ENCODE measurements around the gene FAT4. TPM values are rescaled to one million over a fixed set of nuclear protein-coding genes. Genes with fewer than 3 reads are reported as not detected.

Gene FAT4
- total and polyA plus RNA-seq, 5 donors, result 2.8 to 18.7 (median 13.2) TPM

DNA sequence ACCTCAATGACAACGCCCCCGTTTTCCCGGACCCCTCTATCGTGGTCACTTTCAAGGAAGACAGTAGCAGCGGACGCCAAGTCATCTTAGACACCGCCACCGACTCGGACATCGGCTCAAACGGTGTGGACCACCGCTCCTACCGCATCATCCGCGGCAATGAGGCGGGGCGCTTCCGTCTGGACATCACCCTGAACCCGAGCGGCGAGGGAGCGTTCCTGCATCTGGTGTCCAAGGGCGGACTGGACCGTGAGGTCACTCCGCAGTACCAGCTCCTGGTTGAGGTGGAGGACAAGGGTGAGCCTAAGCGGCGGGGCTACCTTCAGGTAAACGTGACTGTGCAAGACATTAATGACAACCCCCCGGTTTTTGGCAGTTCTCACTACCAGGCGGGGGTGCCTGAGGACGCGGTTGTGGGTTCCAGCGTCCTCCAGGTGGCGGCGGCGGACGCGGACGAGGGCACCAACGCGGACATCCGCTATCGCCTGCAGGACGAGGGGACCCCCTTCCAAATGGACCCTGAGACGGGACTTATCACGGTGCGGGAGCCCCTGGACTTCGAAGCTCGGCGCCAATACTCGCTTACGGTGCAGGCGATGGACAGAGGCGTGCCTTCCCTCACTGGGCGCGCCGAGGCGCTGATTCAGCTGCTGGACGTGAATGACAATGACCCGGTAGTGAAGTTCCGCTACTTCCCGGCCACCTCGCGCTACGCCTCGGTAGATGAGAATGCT, 2.2 kb downstream of the FAT4 start:
- WGBS, result under 1% methylated on average over 66 of the region's 66 CpGs
- H3K27me3 ChIP-seq (ENCODE audit: control insufficient read depth, insufficient read depth), result no peaks in the 10 kb centered on the region
- peaks cover 6% of the 10 kb centered on the region for H3K4me1 ChIP-seq (ENCODE audit: control insufficient read depth, insufficient read depth, low read length)
- H3K4me3 ChIP-seq (ENCODE audit: low read length), result peak overlapping the region; percentile 81
- H3K27ac ChIP-seq (ENCODE audit: low read length), result peak overlapping the region; percentile 26
- no peaks in the 10 kb centered on the region for H3K9me3 ChIP-seq (ENCODE audit: control insufficient read depth, low read length)
- DNase-seq (peak; percentile 65 to 79 (median 76)), ATAC-seq (peak in 1 of 2 donors; percentile 38)
- intact Hi-C loops (cut with DNase I), result loop anchor here in 2 of 4 donors (5.0 to 10.0 kb wide), 2 partner anchors 425 to 1288 kb away; no protein-coding TSS in a partner anchor

DNA sequence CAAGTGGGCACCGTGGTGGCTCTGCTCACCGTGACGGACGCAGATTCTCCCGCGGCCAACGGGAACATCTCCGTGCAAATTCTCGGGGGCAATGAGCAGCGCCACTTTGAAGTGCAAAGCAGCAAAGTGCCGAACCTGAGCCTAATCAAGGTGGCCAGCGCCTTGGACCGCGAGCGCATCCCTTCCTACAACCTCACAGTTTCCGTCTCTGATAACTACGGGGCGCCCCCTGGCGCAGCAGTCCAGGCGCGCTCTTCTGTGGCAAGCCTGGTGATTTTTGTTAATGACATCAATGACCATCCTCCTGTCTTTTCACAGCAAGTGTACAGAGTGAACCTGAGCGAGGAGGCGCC, 2.7 kb downstream of the FAT4 start:
- peak overlapping the region; percentile 26 for H3K27ac ChIP-seq (ENCODE audit: low read length)
- peak overlapping the region; percentile 81 for H3K4me3 ChIP-seq (ENCODE audit: low read length)

DNA sequence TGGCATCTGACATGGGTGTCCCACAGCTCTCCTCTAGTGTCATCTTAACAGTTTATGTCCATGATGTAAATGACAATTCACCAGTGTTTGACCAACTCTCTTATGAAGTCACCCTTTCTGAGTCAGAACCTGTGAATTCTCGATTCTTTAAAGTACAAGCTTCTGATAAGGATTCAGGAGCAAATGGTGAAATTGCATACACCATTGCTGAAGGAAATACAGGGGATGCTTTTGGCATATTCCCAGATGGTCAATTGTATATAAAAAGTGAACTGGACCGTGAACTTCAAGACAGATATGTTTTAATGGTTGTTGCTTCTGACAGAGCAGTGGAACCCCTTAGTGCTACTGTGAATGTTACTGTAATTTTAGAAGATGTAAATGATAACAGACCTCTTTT, 4.6 kb downstream of the FAT4 start:
- 65% methylated on average over 2 of the region's 2 CpGs for WGBS
- H3K9me3 ChIP-seq (ENCODE audit: control insufficient read depth, low read length), result no peaks in the 10 kb centered on the region
- H3K27ac ChIP-seq (ENCODE audit: low read length), result no peak overlapping the region
- H3K4me1 ChIP-seq (ENCODE audit: control insufficient read depth, insufficient read depth, low read length), result peaks cover 6% of the 10 kb centered on the region
- intact Hi-C loops (cut with DNase I), result loop anchor here in 2 of 4 donors (5.0 to 10.0 kb wide), 2 partner anchors 423 to 1285 kb away; no protein-coding TSS in a partner anchor
- DNase-seq, result no peak
- H3K4me3 ChIP-seq (ENCODE audit: low read length), result no peak overlapping the region
- no peak for ATAC-seq
- no peaks in the 10 kb centered on the region for H3K27me3 ChIP-seq (ENCODE audit: control insufficient read depth, insufficient read depth)

More for the DNA sequence above, 2.7 kb downstream of the FAT4 start:
- Histone ChIP-seq H3K27me3 (ENCODE audit: control insufficient read depth, insufficient read depth) (no peaks in the 10 kb centered on the region), H3K4me1 (ENCODE audit: control insufficient read depth, insufficient read depth, low read length) (peaks cover 6% of the 10 kb centered on the region), H3K9me3 (ENCODE audit: control insufficient read depth, low read length) (no peaks in the 10 kb centered on the region)
- WGBS, result 2% methylated on average over 23 of the region's 23 CpGs
- peak in 1 of 2 donors; percentile 22 for ATAC-seq
- peak; percentile 69 to 88 (median 73) for DNase-seq
- intact Hi-C loops (cut with DNase I), result loop anchor here in 2 of 4 donors (5.0 to 10.0 kb wide), 2 partner anchors 425 to 1287 kb away; no protein-coding TSS in a partner anchor

DNA sequence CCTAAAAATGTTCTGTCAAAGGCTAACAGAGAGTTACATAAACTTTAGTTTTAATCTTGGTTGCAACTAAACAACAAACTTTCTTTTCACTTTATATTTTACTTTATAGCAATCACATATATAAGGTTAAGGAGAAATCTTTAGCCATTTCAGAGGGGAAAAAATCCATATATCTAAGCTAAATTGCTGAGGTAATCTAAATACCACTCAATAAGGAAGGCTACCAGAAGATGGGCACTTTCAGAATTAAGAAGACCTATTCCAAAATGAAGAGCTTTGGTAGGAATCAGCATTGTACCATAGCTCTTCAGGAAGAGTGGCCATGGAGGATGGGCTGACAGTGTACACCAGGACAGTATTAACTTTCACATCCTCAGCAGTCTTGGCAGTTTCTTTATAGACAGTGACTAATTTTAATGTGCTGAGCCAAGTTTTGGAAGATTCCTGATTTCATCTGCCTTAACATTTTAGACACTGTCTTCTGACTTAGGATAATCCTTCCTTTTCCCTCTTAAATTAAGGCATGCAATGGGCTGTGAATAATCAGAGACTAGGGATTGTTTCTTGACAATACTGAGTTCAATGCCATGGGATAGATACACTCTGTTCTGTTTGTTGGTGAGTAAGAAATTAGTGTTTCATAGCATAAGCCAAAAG, 7.1 kb downstream of the FAT4 start:
- ATAC-seq (peak; percentile 22 to 40), DNase-seq (no peak)
- no peaks in the 10 kb centered on the region for H3K9me3 ChIP-seq (ENCODE audit: control insufficient read depth, low read length)
- H3K4me3 ChIP-seq (ENCODE audit: low read length), result peak overlapping the region; percentile 48
- H3K27ac ChIP-seq (ENCODE audit: low read length), result no peak overlapping the region
- H3K27me3 ChIP-seq (ENCODE audit: control insufficient read depth, insufficient read depth), result no peaks in the 10 kb centered on the region
- peaks cover 7% of the 10 kb centered on the region for H3K4me1 ChIP-seq (ENCODE audit: control insufficient read depth, insufficient read depth, low read length)
- intact Hi-C loops (cut with DNase I), result no loop called here

DNA sequence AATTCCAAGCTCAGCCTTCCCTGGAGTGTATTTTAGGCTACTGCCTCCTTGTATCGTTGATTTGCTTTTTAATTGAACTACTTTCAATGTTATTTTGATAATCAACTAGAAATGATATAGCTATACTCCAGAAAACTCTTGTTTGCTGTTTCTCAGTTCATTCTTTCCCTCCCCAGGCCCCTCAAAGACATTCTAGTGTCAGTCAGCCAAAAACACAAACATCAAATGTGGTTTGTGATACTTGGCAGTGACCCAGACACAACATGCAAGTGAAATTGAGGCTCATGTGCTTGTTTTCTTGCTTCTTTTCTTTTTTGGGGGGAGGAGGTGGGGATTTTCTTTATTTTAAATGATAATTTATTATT, 7.6 kb downstream of the FAT4 start:
- ATAC-seq, result peak in 1 of 2 donors; percentile 5
- no peaks in the 10 kb centered on the region for H3K27me3 ChIP-seq (ENCODE audit: control insufficient read depth, insufficient read depth)
- H3K27ac ChIP-seq (ENCODE audit: low read length), result no peak overlapping the region
- intact Hi-C loops (cut with DNase I), result no loop called here
- H3K4me3 ChIP-seq (ENCODE audit: low read length), result peak overlapping the region; percentile 48
- no peak for DNase-seq
- H3K4me1 ChIP-seq (ENCODE audit: control insufficient read depth, insufficient read depth, low read length), result peaks cover 7% of the 10 kb centered on the region
- 14% methylated on average over 1 of the region's 1 CpG for WGBS
- H3K9me3 ChIP-seq (ENCODE audit: control insufficient read depth, low read length), result no peaks in the 10 kb centered on the region

DNA sequence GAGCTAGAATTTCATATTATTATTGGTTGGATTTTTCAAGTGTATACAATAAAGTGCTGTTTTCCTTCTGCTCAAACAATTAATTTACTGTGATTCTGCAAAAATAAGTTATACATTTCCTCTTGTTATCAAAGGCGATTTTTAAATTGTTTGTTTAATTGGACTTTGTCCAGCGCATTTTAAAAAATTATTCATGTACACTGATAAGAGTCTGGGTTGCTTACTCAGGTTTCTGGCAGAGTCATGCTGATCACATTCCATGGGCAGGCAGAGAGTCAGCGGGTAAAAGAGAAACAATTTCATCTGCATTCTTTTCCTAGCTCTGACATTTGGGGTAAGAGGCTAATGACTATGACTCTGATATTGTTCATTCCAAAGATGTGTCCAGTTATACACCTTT, 8.9 kb downstream of the FAT4 start:
- Histone ChIP-seq H3K27me3 (ENCODE audit: control insufficient read depth, insufficient read depth) (no peaks in the 10 kb centered on the region), H3K27ac (ENCODE audit: low read length) (no peak overlapping the region), H3K4me3 (ENCODE audit: low read length) (peak overlapping the region; percentile 33), H3K4me1 (ENCODE audit: control insufficient read depth, insufficient read depth, low read length) (peaks cover 3% of the 10 kb centered on the region), H3K9me3 (ENCODE audit: control insufficient read depth, low read length) (no peaks in the 10 kb centered on the region)
- intact Hi-C loops (cut with DNase I), result no loop called here
- ATAC-seq (peak; percentile 81 to 83), DNase-seq (peak in 1 of 3 donors; percentile 15)
- 20% methylated on average over 3 of the region's 3 CpGs for WGBS

DNA sequence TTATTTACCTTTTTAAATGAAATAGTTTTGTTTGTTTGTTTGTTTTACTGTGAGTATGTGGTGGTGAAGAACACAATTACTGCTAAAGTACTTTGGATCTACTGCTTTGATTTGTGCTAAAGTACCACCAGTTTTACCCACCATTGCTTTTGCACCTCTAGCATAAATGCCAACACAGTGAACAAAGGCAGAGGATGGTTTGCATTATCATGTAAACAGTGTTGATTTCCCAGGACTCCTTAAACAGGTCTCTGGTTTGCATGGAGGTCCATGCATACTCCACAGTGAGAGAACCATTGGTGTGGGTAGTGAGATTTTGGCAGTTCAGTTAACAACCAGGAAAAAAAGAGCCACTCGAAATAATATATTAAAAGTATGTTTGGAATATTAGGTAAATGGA, 11.0 kb downstream of the FAT4 start:
- peaks cover 3% of the 10 kb centered on the region for H3K4me1 ChIP-seq (ENCODE audit: control insufficient read depth, insufficient read depth, low read length)
- no peaks in the 10 kb centered on the region for H3K27me3 ChIP-seq (ENCODE audit: control insufficient read depth, insufficient read depth)
- no peak overlapping the region for H3K27ac ChIP-seq (ENCODE audit: low read length)
- H3K9me3 ChIP-seq (ENCODE audit: control insufficient read depth, low read length), result no peaks in the 10 kb centered on the region
- intact Hi-C loops (cut with DNase I), result no loop called here
- DNase-seq (no peak), ATAC-seq (no peak)
- 91% methylated on average over 1 of the region's 1 CpG for WGBS
- H3K4me3 ChIP-seq (ENCODE audit: low read length), result no peak overlapping the region

DNA sequence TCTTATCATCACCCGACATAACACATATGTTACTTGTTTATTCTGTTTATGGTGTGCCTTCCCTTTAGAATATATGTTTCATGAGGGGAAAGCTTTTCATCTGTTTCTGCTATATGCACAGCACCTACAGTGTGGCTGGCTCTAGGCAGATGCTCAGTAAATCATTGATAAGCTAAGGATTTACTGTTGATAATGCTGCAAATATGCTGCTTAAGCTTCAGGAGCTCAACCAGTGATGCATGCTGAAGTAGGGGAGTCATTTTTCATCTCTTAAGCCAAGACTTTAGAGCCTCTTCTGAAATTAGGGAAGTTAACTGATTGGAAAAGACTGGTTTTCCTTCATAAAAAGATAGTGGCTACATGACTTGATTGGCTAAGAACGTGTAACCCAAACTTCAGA, 16.4 kb downstream of the FAT4 start:
- H3K4me1 ChIP-seq (ENCODE audit: control insufficient read depth, insufficient read depth, low read length), result peaks cover 2% of the 10 kb centered on the region
- WGBS, result 88% methylated on average over 2 of the region's 2 CpGs
- H3K4me3 ChIP-seq (ENCODE audit: low read length), result no peak overlapping the region
- DNase-seq (no peak), ATAC-seq (no peak)
- H3K27ac ChIP-seq (ENCODE audit: low read length), result no peak overlapping the region
- intact Hi-C loops (cut with DNase I), result no loop called here
- H3K27me3 ChIP-seq (ENCODE audit: control insufficient read depth, insufficient read depth), result no peaks in the 10 kb centered on the region
- H3K9me3 ChIP-seq (ENCODE audit: control insufficient read depth, low read length), result no peaks in the 10 kb centered on the region

DNA sequence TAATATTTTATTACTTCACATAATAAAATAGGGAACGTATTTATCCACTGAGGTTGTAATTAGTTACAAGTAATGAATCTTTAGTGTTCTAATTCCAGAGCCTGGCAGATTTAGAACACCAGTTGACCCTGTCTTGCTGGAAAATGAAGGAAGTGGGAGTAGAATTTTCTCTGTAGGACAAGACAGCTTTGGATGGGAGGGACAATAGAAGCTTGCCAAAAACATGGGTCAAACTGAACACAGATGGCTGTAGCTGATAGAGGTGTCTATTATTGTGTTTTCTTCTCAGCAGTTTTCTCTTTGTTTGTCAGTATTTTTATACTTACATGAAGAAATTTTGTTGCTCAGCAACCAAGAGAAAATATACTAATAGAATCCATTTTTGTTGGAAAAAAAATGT, 20.2 kb downstream of the FAT4 start:
- 39% methylated on average over 1 of the region's 1 CpG for WGBS
- peak in 1 of 2 donors; percentile 54 for ATAC-seq
- DNase-seq, result no peak
- Histone ChIP-seq H3K27ac (ENCODE audit: low read length) (no peak overlapping the region), H3K9me3 (ENCODE audit: control insufficient read depth, low read length) (no peaks in the 10 kb centered on the region), H3K4me1 (ENCODE audit: control insufficient read depth, insufficient read depth, low read length) (peaks cover 2% of the 10 kb centered on the region), H3K27me3 (ENCODE audit: control insufficient read depth, insufficient read depth) (no peaks in the 10 kb centered on the region), H3K4me3 (ENCODE audit: low read length) (no peak overlapping the region)
- intact Hi-C loops (cut with DNase I), result no loop called here

DNA sequence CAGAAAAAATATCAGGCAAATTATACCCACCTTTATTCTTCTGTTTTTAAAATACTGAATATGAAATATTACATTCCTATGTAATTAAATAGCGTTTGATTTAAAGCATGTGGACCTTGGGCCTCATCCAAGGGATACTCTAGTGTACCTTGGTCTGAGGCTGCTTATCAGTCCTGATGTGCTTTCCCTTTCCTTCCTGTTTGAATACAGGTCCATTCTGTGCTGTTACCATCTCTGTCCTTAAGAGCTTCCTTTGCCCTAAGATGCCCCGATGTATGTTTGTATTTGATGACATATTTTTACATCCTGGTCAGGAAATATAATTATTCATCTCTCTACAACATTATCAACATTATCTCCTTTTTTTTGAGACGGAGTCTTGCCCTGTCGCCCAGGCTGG, 24.1 kb downstream of the FAT4 start:
- DNase-seq (no peak), ATAC-seq (peak in 1 of 2 donors; percentile 41)
- Histone ChIP-seq H3K27me3 (ENCODE audit: control insufficient read depth, insufficient read depth) (no peaks in the 10 kb centered on the region), H3K27ac (ENCODE audit: low read length) (no peak overlapping the region), H3K9me3 (ENCODE audit: control insufficient read depth, low read length) (no peaks in the 10 kb centered on the region), H3K4me1 (ENCODE audit: control insufficient read depth, insufficient read depth, low read length) (peaks cover 2% of the 10 kb centered on the region), H3K4me3 (ENCODE audit: low read length) (no peak overlapping the region)
- WGBS, result 55% methylated on average over 4 of the region's 4 CpGs
- intact Hi-C loops (cut with DNase I), result no loop called here

DNA sequence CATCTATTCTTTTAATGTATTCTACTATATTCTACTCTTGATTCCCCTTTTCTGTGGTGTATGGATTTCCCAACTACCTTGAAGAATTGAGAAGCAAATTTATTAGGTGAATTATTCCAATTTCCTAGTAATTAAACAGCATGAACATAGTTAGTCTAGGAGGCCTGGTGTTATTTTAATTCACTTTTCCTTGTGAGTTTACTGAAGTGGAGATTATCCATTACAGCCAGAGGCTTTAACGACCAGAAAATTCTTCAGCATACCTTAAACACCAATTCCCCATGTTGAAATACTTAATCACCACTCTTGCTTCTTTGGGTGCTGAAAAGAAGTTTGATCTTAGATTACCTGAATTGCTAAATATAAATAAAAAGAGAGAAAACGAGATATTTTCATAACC, 29.4 kb downstream of the FAT4 start:
- 93% methylated on average over 2 of the region's 2 CpGs for WGBS
- no peaks in the 10 kb centered on the region for H3K27me3 ChIP-seq (ENCODE audit: control insufficient read depth, insufficient read depth)
- no peak overlapping the region for H3K4me3 ChIP-seq (ENCODE audit: low read length)
- H3K9me3 ChIP-seq (ENCODE audit: control insufficient read depth, low read length), result no peaks in the 10 kb centered on the region
- DNase-seq, result no peak
- no peak overlapping the region for H3K27ac ChIP-seq (ENCODE audit: low read length)
- intact Hi-C loops (cut with DNase I), result no loop called here
- ATAC-seq, result no peak
- H3K4me1 ChIP-seq (ENCODE audit: control insufficient read depth, insufficient read depth, low read length), result no peaks in the 10 kb centered on the region

All from right cardiac atrium (tissue), 5 donors.